Measurements from ENCODE around the gene PMPCA.

DNA sequence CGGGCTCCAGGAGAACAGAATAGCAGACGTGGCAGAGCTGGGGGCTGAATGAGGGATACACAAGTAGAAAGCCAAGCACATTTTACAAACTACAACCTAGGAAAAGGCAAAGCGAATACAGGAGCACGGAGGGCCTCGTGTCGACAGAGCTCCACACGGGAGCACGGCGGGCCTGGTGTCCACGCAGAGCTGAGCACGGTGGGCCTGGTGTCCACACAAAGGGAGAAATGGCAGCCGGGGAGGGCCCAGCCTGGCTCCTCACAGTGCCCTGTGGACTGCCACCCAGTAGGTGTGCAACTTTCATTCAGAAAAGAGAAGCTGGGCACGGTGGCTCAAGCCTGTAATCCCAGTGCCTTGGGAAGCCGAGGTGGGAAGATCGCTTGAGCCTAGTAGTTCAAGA, 32.6 kb downstream of the PMPCA start:
- TF ChIP-seq, protein P1, sequence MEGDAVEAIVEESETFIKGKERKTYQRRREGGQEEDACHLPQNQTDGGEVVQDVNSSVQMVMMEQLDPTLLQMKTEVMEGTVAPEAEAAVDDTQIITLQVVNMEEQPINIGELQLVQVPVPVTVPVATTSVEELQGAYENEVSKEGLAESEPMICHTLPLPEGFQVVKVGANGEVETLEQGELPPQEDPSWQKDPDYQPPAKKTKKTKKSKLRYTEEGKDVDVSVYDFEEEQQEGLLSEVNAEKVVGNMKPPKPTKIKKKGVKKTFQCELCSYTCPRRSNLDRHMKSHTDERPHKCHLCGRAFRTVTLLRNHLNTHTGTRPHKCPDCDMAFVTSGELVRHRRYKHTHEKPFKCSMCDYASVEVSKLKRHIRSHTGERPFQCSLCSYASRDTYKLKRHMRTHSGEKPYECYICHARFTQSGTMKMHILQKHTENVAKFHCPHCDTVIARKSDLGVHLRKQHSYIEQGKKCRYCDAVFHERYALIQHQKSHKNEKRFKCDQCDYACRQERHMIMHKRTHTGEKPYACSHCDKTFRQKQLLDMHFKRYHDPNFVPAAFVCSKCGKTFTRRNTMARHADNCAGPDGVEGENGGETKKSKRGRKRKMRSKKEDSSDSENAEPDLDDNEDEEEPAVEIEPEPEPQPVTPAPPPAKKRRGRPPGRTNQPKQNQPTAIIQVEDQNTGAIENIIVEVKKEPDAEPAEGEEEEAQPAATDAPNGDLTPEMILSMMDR (conservative IDR thresholded peaks at IDR 0.05; ENCODE audit: low read depth, low read length): no peak
- no peak for TF ChIP-seq EZH2 (IDR thresholded peaks at IDR 0.05; ENCODE audit: low read length, unreplicated experiment)
- TF ChIP-seq EZH2phosphoT487 (IDR thresholded peaks at IDR 0.05; ENCODE audit: borderline replicate concordance, low read length): no peak
